Liver (tissue), 3 donors: ENCODE measurements around the gene PCMTD2.

Experiments used
- ATF3 ChIP-seq: IDR thresholded peaks from 2 replicates; pipeline ENCODE4 v1.6.1; 2016; ENCODE audit warnings: antibody characterized with exemption
- EGR1 ChIP-seq, 2 donors: IDR thresholded peaks; 2 replicates each; pipeline ENCODE4 v1.6.1; 2016 to 2018; ENCODE audit warnings: antibody characterized with exemption in 2 of 2, low read depth in 2 of 2
- GABPA ChIP-seq, 2 donors: IDR thresholded peaks in 1 of 2; conservative IDR thresholded peaks in 1 of 2; 2 replicates each; pipeline ENCODE4 v1.6.1; 2016; ENCODE audit warnings: antibody characterized with exemption in 2 of 2, mild to moderate bottlenecking in 1 of 2, moderate library complexity in 1 of 2
- MAX ChIP-seq: IDR thresholded peaks from 2 replicates; pipeline ENCODE4 v1.6.1; 2016; ENCODE audit warnings: antibody characterized with exemption
- RAD21 ChIP-seq, 2 donors: IDR thresholded peaks; 2 replicates each; pipeline ENCODE4 v1.6.1; 2016; ENCODE audit warnings: antibody characterized with exemption in 2 of 2, mild to moderate bottlenecking in 2 of 2
- REST ChIP-seq: IDR thresholded peaks from 2 replicates; pipeline ENCODE4 v1.6.1; 2016; ENCODE audit warnings: antibody characterized with exemption, mild to moderate bottlenecking
- SP1 ChIP-seq: IDR thresholded peaks from 2 replicates; pipeline ENCODE4 v1.6.1; 2018; ENCODE audit warnings: antibody characterized with exemption, mild to moderate bottlenecking
- TF ChIP-seq, protein P1 (sequence below): fragments of 150-350 bp; IDR thresholded peaks from 2 replicates; pipeline ENCODE4 v1.5.1; 2017; ENCODE audit warnings: improper control_type of control experiment, low read depth, low read length; ENCODE audit not compliant: missing input control
- donor health status: healthy.
- donor health status: healthy.

DNA sequence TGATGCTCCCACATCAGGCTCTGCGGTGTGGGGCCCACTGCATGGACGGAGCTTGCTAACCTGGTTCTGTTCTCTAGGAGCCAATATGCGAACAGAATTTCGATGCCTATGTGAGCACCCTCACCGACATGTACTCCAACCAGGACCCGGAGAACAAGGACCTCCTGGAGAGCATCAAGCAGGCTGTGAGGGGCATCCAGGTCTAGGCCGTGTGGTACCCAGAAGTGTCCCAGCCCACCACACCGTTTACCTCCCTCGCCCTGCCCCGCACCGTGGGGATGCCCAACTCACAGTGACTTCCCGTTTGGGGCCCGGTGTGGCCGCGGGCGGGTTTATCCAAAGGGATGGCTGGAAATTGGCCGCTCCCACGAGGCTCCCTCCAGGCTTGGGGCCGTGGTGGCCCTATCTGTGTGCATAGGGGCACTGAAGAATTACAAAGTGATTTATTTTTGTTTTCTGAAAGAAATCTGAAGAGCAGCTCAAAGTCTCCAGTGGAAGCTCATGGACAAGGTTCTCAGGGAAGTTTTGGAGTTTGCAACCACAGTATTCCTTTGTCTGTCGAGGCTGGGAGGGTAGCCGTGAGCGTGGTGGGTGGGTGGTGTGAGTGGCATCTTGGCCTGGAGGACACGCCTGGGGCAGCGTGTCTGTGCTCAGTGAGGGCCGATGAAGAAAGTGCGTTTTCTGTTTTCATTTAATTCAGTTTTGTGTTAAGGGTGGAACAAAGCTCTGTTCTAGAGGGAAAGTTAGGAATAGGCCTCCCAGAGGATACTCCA lies 15.1 kb upstream of the PCMTD2 start:
- no peak for TF ChIP-seq SP1
- TF ChIP-seq, protein P1, sequence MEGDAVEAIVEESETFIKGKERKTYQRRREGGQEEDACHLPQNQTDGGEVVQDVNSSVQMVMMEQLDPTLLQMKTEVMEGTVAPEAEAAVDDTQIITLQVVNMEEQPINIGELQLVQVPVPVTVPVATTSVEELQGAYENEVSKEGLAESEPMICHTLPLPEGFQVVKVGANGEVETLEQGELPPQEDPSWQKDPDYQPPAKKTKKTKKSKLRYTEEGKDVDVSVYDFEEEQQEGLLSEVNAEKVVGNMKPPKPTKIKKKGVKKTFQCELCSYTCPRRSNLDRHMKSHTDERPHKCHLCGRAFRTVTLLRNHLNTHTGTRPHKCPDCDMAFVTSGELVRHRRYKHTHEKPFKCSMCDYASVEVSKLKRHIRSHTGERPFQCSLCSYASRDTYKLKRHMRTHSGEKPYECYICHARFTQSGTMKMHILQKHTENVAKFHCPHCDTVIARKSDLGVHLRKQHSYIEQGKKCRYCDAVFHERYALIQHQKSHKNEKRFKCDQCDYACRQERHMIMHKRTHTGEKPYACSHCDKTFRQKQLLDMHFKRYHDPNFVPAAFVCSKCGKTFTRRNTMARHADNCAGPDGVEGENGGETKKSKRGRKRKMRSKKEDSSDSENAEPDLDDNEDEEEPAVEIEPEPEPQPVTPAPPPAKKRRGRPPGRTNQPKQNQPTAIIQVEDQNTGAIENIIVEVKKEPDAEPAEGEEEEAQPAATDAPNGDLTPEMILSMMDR = no peak
- no peak for TF ChIP-seq MAX
- no peak for TF ChIP-seq EGR1 (IDR thresholded peaks at IDR 0.05; ENCODE audit: low read depth in 2 of 2)
- TF ChIP-seq RAD21 (IDR thresholded peaks at IDR 0.05) = no peak
- no peak for TF ChIP-seq ATF3
- no peak for TF ChIP-seq GABPA (IDR thresholded peaks at IDR 0.05 in 1 of 2, conservative IDR thresholded peaks at IDR 0.05 in 1 of 2)
- TF ChIP-seq REST = no peak
